ENCODE measurements around the gene C16orf95.

DNA sequence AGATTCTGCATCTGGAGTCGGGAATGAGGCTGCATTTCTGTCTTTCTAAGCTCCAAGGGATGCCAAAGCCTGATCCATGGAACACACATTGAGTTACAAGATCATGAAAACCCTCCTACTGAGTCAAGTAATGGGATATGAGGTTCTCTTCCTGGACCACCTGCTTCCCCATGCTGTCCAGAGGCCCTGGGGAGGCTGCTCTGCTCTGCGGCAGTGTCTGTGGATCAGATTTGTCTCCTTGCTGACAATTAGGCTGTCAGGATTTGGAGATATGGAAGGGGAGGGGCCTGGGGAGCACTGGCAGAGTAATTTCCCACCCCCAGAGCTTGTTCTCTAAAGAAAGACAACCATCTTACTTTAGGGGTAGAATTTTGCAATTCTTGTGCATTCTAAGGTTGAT is 33.0 kb downstream of the C16orf95 start:
- no peak for TF ChIP-seq CTCF (IDR thresholded peaks at IDR 0.05)
- no peak for TF ChIP-seq POLR2A (IDR thresholded peaks at IDR 0.05)
